HG02981 (cell line): Measurements from ENCODE around the gene COL6A1.

Experiments
- ATAC-seq: cut with Tn5 transposase; IDR thresholded peaks from one replicate; pipeline ENCODE4 v1.9.1; 2021; ENCODE audit warnings: mild to moderate bottlenecking, moderate library complexity; ENCODE audit not compliant: unreplicated experiment

The COL6A1 gene

GRCh38 chr21:46022551-46023525 is 41.3 kb downstream of the COL6A1 start:
- no peak for ATAC-seq

- no peak for ATAC-seq
These were observed 42.0 kb downstream of the COL6A1 start for GRCh38 chr21:46023555-46023954.

GRCh38 chr21:46024141-46024540 is 42.6 kb downstream of the COL6A1 start:
- no peak for ATAC-seq

DNA sequence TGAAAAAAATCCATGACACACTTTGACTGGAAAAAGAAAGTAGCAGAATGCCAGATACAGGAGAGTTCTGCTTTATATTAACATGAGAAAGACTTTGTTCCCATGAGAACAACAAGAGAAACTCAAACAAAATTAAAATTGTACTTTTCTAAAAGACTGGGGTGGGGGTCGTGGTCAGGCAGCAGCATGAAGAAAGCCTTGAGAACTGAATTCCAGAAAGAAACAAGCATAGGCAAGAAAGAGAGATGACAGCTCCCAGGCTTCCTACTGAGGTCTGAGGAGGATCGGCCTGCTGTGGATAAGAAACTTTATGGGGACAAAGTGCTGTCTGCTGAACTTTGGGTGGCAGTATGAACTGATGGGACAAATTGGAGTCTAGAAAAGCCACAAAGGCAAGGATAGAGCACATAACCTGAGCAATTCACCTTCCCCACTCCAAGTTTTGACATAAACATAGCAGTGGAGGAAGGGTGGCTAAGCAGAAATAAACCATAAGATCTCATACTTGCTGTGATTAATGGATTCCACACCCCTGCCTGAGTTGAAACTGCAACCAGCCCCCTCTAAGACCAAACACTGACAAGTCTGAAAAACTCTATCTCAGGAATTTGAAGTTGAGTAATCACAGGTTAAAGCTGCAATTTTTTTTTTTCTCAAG is 43.7 kb downstream of the COL6A1 start:
- no peak for ATAC-seq

- ATAC-seq: no peak
These were observed 46.4 kb downstream of the COL6A1 start for GRCh38 chr21:46027851-46028493.

GRCh38 chr21:46028573-46029091 is 47.1 kb downstream of the COL6A1 start:
- ATAC-seq: no peak

DNA sequence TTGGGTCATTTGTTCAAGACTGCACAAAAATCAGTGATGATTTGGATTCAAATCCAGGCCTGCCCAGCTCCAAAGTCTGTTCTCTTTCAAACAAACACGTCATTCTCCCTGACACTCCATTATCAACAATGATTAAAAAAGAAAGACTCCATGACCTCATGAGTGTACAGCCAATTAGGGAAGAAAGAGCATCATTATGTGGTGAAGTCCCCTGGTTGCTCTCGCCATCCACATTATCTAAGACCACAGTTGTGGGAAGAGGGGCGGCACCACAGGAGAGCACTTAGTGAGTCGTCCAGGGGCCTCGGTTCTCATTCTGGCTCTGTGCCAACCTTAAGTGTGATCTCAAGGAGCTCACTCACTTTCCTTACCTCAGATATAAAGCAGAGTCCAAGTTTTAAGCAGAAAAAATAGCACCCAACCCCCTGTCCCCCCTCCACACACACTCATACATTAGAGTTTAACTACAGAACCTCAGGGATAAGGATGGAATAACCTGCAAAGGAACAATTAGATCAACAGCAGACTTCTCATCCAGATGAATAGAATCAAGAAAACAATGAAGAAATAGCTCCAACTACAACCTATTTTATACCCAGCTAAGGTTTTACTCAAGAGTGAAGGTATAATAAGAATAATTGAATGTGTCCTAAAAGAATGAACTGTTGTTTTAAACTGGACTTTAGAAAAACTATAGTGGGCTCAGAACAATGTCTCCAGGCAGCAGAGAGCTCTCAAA is 47.8 kb downstream of the COL6A1 start:
- ATAC-seq: no peak

- ATAC-seq: no peak
These were observed 49.9 kb downstream of the COL6A1 start for GRCh38 chr21:46031484-46031883.

GRCh38 chr21:46032100-46032499 is 50.5 kb downstream of the COL6A1 start:
- ATAC-seq: no peak

- no peak for ATAC-seq
These were observed 52.1 kb downstream of the COL6A1 start for GRCh38 chr21:46033410-46034400.

DNA sequence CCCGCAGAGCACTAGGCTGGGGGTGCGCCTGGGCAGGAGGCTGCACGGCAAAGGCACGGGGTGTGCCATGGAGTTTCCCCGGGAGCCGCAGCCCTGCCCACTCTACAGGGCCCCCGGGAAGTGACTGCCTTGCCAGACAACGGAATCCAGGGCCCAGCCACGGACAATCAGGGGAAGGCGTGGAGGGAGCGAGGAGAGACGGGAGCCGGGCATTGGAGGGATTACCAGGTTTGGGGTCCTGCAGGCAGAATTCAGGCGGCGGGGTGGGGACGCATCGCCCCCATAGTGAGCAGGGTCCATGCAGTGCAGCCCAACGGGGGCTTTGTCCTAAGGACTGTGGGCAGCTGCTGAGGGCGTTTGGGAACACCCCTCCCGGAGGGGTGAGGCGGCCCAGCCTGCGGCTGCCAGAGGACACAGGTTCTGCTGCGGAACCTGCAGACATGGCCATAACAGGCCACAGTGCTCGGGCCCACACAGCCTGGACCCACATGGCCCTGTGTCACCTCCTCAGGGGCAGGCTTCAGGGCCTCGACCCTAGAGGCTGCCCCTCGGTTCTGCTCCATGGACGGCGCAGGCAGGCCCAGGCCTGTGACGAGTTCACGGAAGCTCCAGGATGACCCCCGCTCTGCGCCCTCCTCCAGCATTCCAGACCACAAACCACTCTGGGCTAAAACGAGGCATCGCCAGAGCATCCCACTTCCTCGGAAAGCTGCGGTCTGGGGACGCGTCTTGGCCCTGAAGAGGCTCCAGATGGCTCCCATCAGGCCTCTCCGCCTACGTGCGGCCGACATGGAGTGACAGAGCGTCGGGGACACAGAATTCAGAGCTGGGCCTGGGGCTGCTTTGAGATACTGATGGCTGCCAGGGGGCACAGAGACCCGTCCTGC is 54.5 kb downstream of the COL6A1 start:
- no peak for ATAC-seq

DNA sequence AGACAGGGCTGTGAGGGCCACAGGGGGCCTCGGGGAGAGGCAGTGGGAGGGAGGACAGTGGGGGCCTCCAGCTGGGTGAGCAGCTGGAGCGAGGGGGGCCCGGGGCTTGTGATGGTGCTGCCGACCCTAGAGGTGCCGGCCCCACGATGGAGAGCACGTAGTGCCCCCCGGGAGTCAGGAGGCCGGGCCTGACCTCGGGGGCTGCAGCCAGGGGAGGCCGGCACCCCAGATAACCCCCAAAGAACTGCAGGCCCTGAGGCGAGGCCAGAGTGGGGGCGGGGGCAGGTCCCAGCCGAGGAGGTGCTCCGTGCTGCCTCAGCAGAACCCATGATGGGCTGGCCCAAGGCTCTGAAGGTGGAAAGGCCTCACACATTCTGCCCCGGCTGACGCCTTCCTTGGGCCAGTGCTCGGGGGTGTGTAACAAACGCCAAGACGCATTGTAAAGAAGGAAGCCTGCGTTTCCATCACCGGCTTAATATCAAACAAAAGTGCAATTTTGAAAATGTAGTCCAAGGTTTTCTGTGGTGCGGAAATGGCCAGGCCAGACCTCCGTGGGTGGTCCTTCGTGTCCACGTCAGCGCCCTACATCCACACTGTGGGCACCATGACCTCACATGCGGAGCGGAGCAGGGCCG is 55.2 kb downstream of the COL6A1 start:
- no peak for ATAC-seq

DNA sequence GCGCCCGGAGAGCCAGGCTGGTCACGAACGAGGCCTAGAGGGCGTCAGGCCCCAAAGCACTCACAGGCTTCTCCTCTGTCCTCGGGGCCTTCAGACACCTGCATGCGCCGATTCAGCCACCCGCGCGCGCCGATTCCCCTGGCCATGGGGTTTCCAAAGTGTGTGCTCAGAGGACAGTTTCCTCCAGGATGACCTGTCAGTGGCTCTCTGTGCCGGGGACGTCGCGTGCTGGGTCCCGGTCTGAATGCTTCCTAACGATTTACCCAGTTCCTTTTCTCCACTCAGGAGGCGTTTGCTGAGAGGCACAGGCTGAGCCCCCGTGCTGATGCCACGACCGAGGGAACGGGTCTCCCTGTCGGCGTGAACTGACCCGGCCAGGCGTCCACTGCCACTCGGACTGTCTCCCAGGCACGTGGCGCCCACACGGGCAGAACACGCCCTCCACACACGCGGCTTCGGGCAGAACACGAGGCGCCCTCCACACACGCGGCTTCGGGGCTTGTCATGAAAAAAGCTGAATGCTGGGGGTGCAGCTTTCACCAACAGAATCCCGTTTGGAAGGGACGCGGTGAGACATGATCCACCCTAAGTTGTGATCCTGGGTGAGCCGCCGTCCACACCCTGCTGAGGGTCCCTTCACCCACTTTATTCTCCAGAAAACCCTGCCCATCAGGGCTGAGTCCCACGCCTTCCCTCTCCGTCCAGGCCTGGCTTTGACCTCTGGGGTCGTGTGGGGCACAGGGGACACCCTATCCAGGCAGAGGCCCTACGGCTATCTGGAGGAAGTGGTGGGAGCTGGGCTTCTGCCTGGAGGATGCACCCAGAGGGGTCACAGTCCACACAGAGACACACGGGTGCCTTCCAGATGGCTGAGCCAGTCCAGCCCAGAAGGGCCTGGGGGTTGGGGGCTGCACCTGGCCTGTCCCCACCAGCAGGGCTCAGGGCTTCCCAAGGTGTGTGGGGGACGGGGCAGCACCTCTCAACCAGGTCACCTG is 56.1 kb downstream of the COL6A1 start:
- no peak for ATAC-seq

GRCh38 chr21:46038341-46038829 is 56.8 kb downstream of the COL6A1 start:
- ATAC-seq: no peak

DNA sequence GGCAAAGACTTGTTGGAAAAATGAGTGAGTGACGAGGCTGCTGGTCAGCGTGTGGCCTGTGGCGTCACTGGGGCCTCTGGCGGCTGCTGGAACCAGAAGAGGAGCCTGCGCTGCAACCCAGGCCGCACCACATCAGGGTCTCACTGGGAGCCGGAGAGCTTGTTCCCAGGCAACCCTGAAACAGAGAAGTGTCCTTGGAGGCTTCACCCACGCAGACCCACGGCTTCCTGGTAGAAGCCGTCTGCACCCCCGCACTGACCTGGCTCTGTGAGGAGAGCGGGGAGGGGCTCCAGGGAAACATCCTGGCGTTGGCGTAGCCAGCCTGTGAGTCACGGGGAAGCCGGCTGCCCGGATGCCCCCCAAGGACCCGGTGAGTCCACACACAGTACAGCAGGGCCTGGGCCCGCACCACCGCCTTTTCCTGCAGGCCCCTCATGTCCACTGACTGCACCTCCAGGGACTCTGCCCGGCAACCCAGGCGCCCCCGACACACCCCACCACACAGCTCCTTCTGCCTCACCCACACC is 57.4 kb downstream of the COL6A1 start:
- no peak for ATAC-seq

DNA sequence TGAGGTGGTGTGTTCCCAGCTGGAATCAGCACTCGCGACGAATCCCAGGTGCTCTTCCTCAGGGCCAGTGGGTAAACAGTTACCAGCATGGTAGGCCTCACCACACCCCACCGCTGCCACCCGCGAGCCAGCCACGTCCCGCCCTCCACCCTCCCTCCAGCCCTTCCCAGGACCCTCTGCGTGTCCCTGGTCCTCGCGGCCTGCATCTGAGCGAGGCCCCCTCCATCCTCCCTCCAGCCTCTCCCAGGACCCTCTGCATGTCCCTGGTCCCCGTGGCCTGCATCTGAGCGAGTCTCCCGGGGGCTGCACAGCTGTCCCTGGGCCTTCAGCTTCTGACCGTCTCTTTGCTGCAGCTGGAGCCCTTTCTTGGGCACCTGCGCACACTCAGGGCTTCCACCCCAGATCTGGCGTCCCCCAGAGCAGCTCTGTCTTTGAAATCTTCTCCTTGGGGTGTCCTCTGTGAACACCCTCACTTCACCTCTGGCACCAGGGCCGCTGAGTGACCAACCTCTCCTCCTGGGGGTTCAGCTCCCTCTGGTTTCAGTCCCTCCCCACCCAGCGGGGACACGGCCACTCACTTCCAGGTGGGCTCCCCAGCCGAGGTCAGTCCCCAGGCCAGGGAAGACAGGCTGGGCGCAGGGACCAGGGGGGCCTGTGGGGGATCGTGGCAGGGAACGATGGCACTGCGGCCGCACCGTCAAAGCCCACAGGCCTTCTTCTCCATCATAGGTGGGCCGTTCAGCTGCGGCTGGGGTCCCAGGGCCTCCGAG is 58.5 kb downstream of the COL6A1 start:
- no peak for ATAC-seq
